Testis (tissue), 3 donors: ENCODE measurements around the gene TBC1D22A. TPM values are rescaled to one million over a fixed set of nuclear protein-coding genes. Genes with fewer than 3 reads are reported as not detected.

Source experiments
- DNase-seq: peaks from one replicate; pipeline ENCODE4 v3.0.0-alpha.2; 2019
- H3K27ac ChIP-seq, 2 donors: fragments of 200-600 bp; sonication (generic); one replicate each; pipeline ENCODE4 v1.5.1; 2019
- H3K27me3 ChIP-seq: fragments of 200-600 bp; sonication (generic); one replicate; pipeline ENCODE4 v1.5.1; 2019
- H3K36me3 ChIP-seq: fragments of 200-600 bp; sonication (generic); one replicate; pipeline ENCODE4 v1.5.1; 2017; ENCODE audit warnings: low read depth; ENCODE audit errors: missing control alignments
- H3K4me1 ChIP-seq: fragments of 200-600 bp; sonication (generic); one replicate; pipeline ENCODE4 v1.5.1; 2019
- H3K4me3 ChIP-seq, 2 donors: fragments of 200-600 bp; sonication (generic); one replicate each; pipeline ENCODE4 v1.5.1; 2017 to 2019
- H3K9me3 ChIP-seq: fragments of 200-600 bp; sonication (generic); one replicate; pipeline ENCODE4 v1.5.1; 2017
- POLR2A ChIP-seq: fragments of 450-650 bp; IDR thresholded peaks from one replicate; pipeline ENCODE4 v1.6.1; 2017; ENCODE audit warnings: antibody characterized with exemption, mild to moderate bottlenecking, moderate library complexity
- WGBS, 2 donors: methylation state at CpG; one replicate each; pipeline ENCODE4 v1.1.5; 2018; 5-methylcytosine and 5-hydroxymethylcytosine counted together
- intact Hi-C: fragments of 100-400 bp; cut with DNase I; formaldehyde crosslinking; loops from one replicate; pipeline ENCODE4 v1.15.1; 2023; ENCODE audit warnings: low total_unique reads
- polyA plus RNA-seq: library from polyadenylated mRNA; stranded (reverse); fragments of 350-450 nt; fragmentation: Illumina TruSeq; extraction: RNeasy Lipid Tissue Mini Kit (QIAGEN cat#74804); gene quantifications from one replicate; pipeline ENCODE4 v1.2.3, GENCODE V29; 2014; ENCODE audit warnings: low read depth, low replicate concordance; ENCODE audit not compliant: insufficient read depth
- total RNA-seq, 2 donors: library from RNA; depleted of rRNA; stranded (reverse); fragments of >200 nt; gene quantifications; one replicate each; pipeline ENCODE4 v1.2.3, GENCODE V29; 2016
- TF ChIP-seq, protein P1 (sequence below), 3 experiments: fragments of 450-650 bp in 2 of 3; fragments of 200-600 bp in 1 of 3; sonication (generic) in 1 of 3; IDR thresholded peaks; one replicate each; pipeline ENCODE4 v1.5.1; 2016 to 2019; ENCODE audit warnings: antibody characterized with exemption in 3 of 3, mild to moderate bottlenecking in 2 of 3, moderate library complexity in 1 of 3

Gene TBC1D22A
- total and polyA plus RNA-seq, 3 donors from 2014 or later: 16.6 to 32.8 (median 28.5) TPM

GRCh38 chr22:46746192-46746591 lies 16.3 kb upstream of the TBC1D22A start:
- TF ChIP-seq, protein P1, sequence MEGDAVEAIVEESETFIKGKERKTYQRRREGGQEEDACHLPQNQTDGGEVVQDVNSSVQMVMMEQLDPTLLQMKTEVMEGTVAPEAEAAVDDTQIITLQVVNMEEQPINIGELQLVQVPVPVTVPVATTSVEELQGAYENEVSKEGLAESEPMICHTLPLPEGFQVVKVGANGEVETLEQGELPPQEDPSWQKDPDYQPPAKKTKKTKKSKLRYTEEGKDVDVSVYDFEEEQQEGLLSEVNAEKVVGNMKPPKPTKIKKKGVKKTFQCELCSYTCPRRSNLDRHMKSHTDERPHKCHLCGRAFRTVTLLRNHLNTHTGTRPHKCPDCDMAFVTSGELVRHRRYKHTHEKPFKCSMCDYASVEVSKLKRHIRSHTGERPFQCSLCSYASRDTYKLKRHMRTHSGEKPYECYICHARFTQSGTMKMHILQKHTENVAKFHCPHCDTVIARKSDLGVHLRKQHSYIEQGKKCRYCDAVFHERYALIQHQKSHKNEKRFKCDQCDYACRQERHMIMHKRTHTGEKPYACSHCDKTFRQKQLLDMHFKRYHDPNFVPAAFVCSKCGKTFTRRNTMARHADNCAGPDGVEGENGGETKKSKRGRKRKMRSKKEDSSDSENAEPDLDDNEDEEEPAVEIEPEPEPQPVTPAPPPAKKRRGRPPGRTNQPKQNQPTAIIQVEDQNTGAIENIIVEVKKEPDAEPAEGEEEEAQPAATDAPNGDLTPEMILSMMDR (IDR thresholded peaks at IDR 0.05): no peak
- no peak for TF ChIP-seq POLR2A
- 69 to 92% methylated on average over 5 of the region's 5 CpGs for WGBS, 2 donors
- Histone ChIP-seq H3K4me1 (no peaks in the 10 kb centered on the region), H3K9me3 (no peaks in the 10 kb centered on the region), H3K36me3 (no peaks in the 10 kb centered on the region), H3K27me3 (no peaks in the 10 kb centered on the region), H3K27ac (no peak overlapping the region), H3K4me3 (no peak overlapping the region)
- DNase-seq: no peak
- intact Hi-C loops: no loop called here

- DNase-seq: no peak
- H3K4me3 ChIP-seq: no peak overlapping the region
- no peak for TF ChIP-seq POLR2A
- TF ChIP-seq, protein P1 (IDR thresholded peaks at IDR 0.05): no peak
- H3K27me3 ChIP-seq: no peaks in the 10 kb centered on the region
- no peaks in the 10 kb centered on the region for H3K4me1 ChIP-seq
- no peaks in the 10 kb centered on the region for H3K9me3 ChIP-seq
- 81 to 86% methylated on average over 11 of the region's 11 CpGs for WGBS, 2 donors
- no peaks in the 10 kb centered on the region for H3K36me3 ChIP-seq
- H3K27ac ChIP-seq: no peak overlapping the region
- intact Hi-C loops: no loop called here
These were observed 15.8 kb upstream of the TBC1D22A start for GRCh38 chr22:46746620-46747019.

DNA sequence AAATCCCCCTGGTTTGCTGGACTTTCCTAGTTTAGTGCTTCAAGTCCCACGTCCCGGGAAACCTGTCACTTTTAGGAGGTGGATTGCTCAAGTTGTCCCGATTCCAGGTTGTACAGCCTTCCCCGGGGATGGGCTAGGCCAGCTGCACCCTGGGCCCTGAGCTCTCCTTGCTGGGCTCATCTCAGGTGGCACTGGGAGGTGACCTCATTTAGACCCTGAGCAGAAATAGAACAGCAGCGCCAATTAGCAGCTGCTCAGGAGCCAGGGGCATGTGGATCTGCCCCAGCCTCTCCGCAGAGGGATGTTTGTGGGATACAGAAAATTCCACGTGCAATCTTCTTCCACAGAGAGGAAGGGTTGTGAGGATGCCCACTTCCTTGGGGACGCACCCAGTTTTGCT lies 14.8 kb upstream of the TBC1D22A start:
- Histone ChIP-seq H3K9me3 (no peaks in the 10 kb centered on the region), H3K36me3 (no peaks in the 10 kb centered on the region), H3K27me3 (no peaks in the 10 kb centered on the region), H3K4me1 (no peaks in the 10 kb centered on the region), H3K4me3 (no peak overlapping the region), H3K27ac (no peak overlapping the region)
- 75 to 80% methylated on average over 3 to 8 of the region's 8 CpGs for WGBS, 2 donors
- no peak for DNase-seq
- intact Hi-C loops: no loop called here
- no peak for TF ChIP-seq POLR2A
- TF ChIP-seq, protein P1 (IDR thresholded peaks at IDR 0.05): no peak

DNA sequence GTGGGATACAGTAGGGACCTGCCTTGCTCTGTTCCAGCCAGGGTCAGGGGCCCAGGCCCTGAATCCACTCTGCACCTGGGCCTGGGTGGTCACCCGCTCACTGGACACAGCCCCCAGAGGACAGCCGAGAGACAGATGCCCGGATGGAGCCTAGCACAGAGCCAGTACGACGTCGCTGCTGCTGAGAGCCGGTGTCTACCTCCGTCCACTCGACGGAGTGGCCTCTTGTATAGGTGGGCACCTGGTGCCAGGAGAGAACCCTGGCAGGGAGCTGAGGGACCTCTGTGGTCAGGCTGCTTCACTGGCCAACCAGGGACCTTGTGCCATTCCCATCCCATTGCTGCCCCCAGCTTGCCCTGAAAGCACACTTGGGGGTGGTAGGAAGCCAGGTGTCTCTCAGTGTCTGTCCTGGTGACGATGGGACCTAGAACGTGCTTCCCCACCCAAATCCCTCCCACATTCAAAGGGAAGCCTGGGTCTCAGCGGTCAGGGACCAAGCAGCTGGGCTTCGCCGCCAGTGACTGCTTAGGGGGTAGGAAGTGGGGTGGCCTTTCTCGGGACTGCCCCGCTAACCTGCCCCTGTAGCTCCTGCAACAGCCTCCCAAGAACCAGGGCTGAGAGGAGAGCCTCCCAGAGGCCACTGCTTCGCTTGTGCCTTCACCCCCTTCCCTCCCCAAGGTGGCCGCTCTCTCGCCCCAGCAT lies 14.1 kb upstream of the TBC1D22A start:
- Histone ChIP-seq H3K27ac (no peak overlapping the region), H3K4me3 (no peak overlapping the region), H3K36me3 (no peaks in the 10 kb centered on the region), H3K9me3 (no peaks in the 10 kb centered on the region), H3K4me1 (no peaks in the 10 kb centered on the region), H3K27me3 (no peaks in the 10 kb centered on the region)
- TF ChIP-seq, protein P1 (IDR thresholded peaks at IDR 0.05): no peak
- TF ChIP-seq POLR2A: no peak
- intact Hi-C loops: no loop called here
- no peak for DNase-seq
- WGBS, 2 donors: 84 to 91% methylated on average over 10 to 19 of the region's 20 CpGs
